ENCODE data around the gene DAP3.
"Not testable (repeated sequence)": the region's sequence is repeated elsewhere in the genome, so short reads cannot be mapped to it uniquely, and the experiment has no call there.

DAP3 gene

GRCh38 chr1:155669233-155670162, 19.4 kb upstream of the DAP3 start:
- no peak for DNase-seq (ENCODE audit: low read depth)
- no peak for TF ChIP-seq CTCF (conservative IDR thresholded peaks at IDR 0.05; ENCODE audit: low read depth, low read length)
- no peak overlapping the region for H3K4me3 ChIP-seq (ENCODE audit: low read length)

GRCh38 chr1:155671750-155672149, 17.1 kb upstream of the DAP3 start:
- no peak overlapping the region for H3K4me3 ChIP-seq (ENCODE audit: low read length)
- DNase-seq (ENCODE audit: low read depth), result no peak
- TF ChIP-seq CTCF (conservative IDR thresholded peaks at IDR 0.05; ENCODE audit: low read depth, low read length), result no peak

- no peak for DNase-seq (ENCODE audit: low read depth)
- no peak overlapping the region for H3K4me3 ChIP-seq (ENCODE audit: low read length)
- TF ChIP-seq CTCF (conservative IDR thresholded peaks at IDR 0.05; ENCODE audit: low read depth, low read length), result no peak
Measured at GRCh38 chr1:155673003-155673402, 15.9 kb upstream of the DAP3 start.

GRCh38 chr1:155678027-155678426, 10.9 kb upstream of the DAP3 start:
- TF ChIP-seq CTCF (conservative IDR thresholded peaks at IDR 0.05; ENCODE audit: low read depth, low read length), result no peak
- no peak overlapping the region for H3K4me3 ChIP-seq (ENCODE audit: low read length)
- no peak for DNase-seq (ENCODE audit: low read depth)

GRCh38 chr1:155678992-155679391, 9.9 kb upstream of the DAP3 start:
- not testable (repeated sequence) for H3K4me3 ChIP-seq (ENCODE audit: low read length); DNase-seq (ENCODE audit: low read depth)

- no peak for TF ChIP-seq CTCF (conservative IDR thresholded peaks at IDR 0.05; ENCODE audit: low read depth, low read length)
- no peak overlapping the region for H3K4me3 ChIP-seq (ENCODE audit: low read length)
- DNase-seq (ENCODE audit: low read depth), result no peak
Measured at GRCh38 chr1:155680531-155680930, 8.4 kb upstream of the DAP3 start.

GRCh38 chr1:155681776-155682175, 7.1 kb upstream of the DAP3 start:
- no peak for TF ChIP-seq CTCF (conservative IDR thresholded peaks at IDR 0.05; ENCODE audit: low read depth, low read length)
- no peak for DNase-seq (ENCODE audit: low read depth)
- no peak overlapping the region for H3K4me3 ChIP-seq (ENCODE audit: low read length)

GRCh38 chr1:155687705-155688323, 1.1 kb upstream of the DAP3 start:
- H3K4me3 ChIP-seq (ENCODE audit: low read length), result peak overlapping the region; percentile 91
- not testable (repeated sequence) for DNase-seq (ENCODE audit: low read depth)

All from retinal pigment epithelial cell (primary cell).